Fibroblast of skin of back (primary cell): ENCODE results near the gene ZNF670. TPM values are rescaled to one million over a fixed set of nuclear protein-coding genes. Genes with fewer than 3 reads are reported as not detected.
"Not testable (repeated sequence)": the region's sequence is repeated elsewhere in the genome, so short reads cannot be mapped to it uniquely, and the experiment has no call there.

Experiments
- DNase-seq: peaks from one replicate; pipeline ENCODE4 v3.0.0-alpha.2; 2013
- polyA plus RNA-seq, 2 experiments: library from polyadenylated mRNA; unstranded; fragments of 120-200 nt; gene quantifications; one replicate each; pipeline ENCODE4 v1.2.1, GENCODE V29; 2013; ENCODE audit not compliant: insufficient read length in 2 of 2

The ZNF670 gene
- polyA plus RNA-seq (2013, experiment 1 of 2; ENCODE audit: insufficient read length), result 3.1 TPM
- polyA plus RNA-seq (2013, experiment 2 of 2; ENCODE audit: insufficient read length), result 2.0 TPM

DNA sequence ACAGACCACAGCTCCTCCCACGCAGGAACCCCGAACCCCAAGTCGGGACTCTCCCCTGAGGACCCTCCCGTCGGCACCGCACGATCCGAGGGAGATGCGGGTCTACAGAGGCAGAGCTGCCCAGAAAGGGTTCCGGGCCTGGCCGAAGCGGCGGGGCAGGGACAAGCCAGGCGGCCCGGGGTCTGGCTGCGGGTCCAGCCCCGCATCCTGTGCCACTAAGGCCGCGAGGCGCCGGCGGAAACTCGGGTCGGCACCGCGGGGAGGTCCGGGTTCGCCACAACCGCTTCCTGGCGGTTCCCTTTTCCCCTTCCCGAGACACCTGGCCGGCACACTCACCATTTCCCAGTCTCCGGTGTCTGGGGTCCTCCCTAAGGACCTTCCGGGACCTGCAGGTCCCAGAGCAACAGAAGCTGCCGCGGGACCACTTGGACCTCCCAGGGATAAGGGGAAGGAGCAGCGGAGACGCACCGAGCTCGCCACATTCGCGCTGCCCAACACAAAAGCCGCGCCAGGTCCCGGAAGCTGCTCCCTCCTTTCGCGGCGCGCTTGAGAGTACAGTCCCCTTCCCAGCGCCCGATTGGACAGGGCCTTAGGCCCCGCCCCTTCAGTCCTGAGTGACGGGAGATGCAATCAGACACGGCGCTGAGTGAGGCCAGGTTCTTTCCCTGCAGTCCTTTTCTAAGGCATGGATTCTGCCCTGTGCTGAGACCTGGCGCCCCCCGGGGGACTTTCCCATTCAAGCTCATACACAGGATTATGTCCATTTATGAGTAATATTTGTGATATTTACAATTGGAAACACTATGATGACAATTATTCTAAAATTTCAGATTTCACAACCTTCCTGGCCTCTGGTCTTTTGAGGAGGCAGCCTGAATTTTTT is at the start of gene ZNF670:
Gene ZNF670 (minus strand): TSS at position 554 of the 883 bp plus-strand sequence. CDS start 215 bp downstream, at position 339.
- peak; percentile 96 for DNase-seq

- not testable (repeated sequence) for DNase-seq
These were observed 49.1 kb upstream of the ZNF670 start for GRCh38 chr1:247127519-247128282.

DNA sequence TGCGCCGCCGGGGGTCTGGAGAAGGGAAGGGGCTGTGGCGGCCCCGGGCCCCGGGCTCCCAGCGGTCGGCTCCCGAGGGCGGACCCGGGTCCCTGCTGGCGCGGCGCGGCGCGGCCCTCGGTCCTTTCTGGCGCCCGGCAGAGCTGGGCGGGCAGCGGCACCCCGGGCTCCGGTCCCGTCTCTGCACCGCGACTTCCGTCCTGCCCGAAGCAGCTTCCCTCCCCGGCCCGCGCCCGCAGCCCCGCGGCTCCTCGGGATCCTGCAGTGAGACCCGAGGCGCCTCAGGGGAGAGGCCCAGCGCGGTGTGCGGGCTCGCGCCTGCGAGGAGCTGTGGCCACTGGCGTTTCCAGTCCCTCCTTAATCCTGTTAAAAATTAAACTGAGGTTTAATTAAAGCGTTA is 48.0 kb upstream of the ZNF670 start:
- not testable (repeated sequence) for DNase-seq

- DNase-seq, result not testable (repeated sequence)
These were observed 47.6 kb upstream of the ZNF670 start for GRCh38 chr1:247126166-247126565.

DNA sequence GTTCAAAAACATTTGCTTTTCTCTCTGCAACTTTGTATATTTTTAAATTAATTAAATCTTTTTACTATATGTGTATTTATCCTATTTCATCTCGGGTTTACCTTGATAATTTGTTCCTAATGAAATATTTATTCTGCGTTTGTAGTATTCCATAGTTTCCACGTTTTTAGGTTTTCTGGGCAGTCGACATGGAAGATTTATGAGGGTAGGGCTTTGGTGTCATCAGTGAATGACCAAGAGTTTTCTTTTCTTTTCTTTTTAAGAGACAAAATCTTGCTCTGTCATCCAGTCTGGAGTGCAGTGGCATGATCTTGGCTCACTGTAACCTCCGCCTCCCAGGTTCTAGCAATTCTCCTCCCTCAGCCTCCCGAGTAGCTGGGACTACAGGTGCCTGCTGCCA is 42.8 kb upstream of the ZNF670 start:
- DNase-seq, result no peak

DNA sequence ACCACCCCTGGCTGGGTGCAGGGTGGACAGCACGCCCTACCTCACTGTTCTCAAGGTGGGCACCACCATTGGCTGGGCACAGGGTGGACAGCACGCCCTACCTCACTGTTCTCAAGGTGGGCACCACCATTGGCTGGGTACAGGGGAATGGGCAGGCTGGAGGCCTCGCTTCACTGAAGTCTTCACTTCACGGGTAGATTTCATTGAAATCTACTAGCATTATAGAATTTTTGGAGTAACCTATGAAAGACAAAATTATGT is 41.7 kb upstream of the ZNF670 start:
- DNase-seq, result not testable (repeated sequence)

- no peak for DNase-seq
These were observed 41.2 kb upstream of the ZNF670 start for GRCh38 chr1:247119600-247120407.

GRCh38 chr1:247118946-247119446 is 40.4 kb upstream of the ZNF670 start:
- DNase-seq, result peak; percentile 8

- no peak for DNase-seq
These were observed 36.9 kb upstream of the ZNF670 start for GRCh38 chr1:247115545-247115944.

DNA sequence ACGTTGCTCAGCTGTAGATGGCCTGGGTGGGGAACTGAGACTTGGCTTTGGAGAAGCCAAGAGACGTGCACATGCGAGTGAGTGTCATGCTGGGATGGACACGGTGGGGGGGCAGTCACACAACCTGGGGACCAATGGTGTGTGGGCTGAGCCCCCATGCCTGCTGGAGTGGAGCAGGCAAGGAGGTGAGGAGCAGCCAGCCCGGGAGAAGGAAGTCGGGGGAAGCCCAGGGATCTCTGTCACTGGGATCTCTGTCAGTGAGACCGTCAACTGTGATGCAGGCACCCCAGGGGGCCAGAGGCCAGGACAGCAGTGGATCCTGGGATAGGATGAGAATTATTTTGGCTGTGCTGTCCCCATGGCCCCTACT is 36.5 kb upstream of the ZNF670 start:
- no peak for DNase-seq

DNA sequence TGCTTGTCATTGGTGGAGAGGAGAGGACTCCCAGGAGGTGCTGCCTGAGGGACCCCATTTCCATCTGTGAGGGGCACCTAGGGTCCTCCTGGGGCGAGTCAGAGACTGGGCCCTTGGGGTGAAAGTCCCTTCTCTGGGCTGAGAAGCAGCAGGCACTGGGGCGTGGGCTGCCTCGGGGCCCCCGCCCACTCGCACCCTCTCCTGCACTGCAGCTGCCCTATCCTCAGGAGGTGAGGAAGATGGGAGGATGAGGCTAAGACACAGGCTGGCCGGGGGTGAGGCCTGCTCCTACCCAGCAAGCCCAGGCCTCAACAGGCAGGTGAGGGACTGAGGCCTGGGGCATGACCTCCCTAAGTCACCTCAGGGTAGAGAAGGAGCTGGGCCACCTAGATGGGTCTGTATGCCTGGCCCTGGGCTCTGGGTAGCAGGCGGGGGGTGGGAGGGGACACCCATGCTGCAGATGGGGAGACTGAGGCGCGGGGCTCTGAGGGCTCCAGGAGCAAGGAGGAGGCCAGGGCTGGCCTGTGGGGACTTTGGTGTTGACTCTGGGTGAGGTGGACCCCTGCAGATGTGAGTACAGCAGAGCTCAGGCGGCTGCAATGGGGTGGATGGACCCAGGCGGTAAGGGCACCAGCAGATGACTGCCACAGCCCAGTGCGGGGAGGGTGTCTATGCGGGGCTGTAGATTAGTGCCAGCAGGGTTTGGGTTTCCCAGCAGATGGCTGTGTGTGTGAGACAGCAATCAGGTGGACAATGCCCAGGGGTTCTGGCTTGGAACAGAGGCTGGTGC is 35.9 kb upstream of the ZNF670 start:
- DNase-seq, result no peak

- no peak for DNase-seq
These were observed 35.2 kb upstream of the ZNF670 start for GRCh38 chr1:247113733-247114271.

- DNase-seq, result peak; percentile 13
These were observed 34.5 kb upstream of the ZNF670 start for GRCh38 chr1:247113094-247113497.

DNA sequence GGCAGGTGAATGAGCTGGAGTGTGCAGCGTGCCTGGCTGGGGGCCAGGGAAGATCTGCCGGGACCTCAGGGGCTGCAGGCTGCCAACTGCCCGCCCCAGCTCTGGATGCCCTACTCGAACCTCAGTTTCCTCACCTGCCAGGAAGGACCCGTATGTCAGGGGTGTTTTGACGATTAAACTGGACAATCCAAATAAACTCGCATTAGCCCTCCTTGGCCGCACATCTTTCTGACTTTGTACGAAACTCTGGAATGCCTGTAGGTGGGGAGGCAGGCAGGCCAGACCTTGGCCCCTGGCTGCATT is 33.8 kb upstream of the ZNF670 start:
- no peak for DNase-seq

DNA sequence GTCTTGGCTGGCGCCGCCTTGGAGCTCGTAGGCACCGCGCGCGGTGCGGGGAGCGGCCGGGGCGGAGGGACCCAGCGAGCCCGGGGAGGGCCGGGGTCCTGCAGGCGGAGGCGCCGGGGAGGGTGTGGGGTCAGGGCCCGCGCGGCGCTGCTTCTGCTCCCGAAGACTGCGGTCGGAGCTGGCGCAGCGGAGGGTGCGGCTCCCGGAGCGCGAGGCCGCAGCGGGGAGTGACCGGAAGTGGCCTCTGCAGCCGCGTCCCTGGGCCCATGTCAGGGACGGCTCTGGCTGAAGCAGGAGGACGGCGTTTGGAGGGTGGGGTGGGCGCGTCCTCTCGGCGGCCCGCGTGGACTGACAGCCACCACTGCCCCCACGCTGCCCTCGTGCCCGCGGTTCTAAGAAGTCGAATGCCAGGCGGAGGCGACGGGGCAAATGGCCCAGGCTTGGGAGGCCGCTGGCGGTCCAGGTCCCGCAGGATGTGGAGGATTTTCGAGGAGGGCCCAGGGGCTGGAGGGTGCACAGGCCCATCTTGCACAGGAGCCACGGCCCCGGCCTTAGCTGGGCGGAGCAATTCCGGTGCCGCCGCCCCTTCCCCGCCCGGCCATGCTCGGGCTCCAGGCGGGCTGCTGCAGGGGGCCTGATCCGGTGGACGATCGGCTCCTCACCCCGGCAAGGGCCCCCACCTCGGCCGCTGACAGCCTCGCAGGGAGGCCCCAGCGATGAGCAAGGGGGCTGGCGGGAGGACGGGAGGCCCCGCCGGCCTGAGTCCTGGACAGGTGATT is 33.3 kb upstream of the ZNF670 start:
- peak; percentile 48 for DNase-seq

GRCh38 chr1:247111259-247111699 is 32.7 kb upstream of the ZNF670 start:
- peak; percentile 14 for DNase-seq

DNA sequence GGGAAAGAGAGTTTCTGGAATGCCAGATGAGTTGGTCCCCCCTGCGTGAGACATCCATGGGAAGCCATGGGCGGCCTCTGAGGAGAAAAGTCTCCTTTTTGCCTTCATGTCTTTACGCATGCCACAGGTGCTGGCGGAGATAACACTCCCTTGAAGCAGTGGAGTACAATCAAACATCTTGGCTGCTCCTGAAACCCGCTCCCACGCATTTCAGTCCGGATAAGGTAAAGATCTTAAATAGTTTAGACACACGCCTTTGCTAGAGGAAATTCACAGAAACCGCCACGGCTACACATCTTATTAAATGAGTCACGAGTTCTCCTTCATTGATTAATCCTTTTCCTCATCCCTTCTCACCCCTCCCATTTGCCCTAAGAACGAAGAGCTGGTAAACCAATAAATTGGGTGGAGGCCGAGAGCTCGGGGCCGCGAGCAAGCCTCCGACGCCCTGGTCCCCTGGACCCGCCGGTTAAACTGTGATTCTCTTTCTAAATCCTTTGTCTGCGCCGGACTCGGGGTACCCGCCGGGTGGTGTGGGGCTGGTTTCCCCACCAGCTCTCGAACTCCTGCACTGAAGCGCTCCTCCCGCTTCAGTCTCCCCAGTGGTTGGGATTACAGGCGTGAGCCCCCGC is 32.1 kb upstream of the ZNF670 start:
- peak; percentile 12 for DNase-seq

- DNase-seq, result no peak
These were observed 29.1 kb upstream of the ZNF670 start for GRCh38 chr1:247107694-247108093.

- DNase-seq, result no peak
These were observed 27.4 kb upstream of the ZNF670 start for GRCh38 chr1:247105966-247106365.

DNA sequence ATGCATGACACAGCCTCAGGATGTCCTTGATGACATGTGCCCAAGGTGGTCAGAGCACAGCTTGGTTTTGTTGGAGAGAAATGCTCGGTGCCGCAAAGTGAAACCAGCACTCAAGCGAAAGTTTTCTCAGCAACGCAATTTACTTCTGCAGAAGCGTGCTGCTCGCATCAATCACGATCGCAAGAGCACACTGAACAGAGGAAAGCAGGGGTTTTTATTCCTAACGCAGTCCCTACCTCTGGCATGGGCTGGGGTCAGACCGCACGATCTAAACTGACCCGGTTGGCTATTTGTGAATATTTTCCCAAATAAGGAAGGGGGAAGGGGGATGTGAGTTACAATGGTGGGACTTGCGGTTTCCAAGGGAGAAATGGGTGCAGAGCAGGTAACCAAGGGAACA is 26.4 kb upstream of the ZNF670 start:
- no peak for DNase-seq
